Stimulated activated CD4-positive, alpha-beta T cell treated with anti-CD3 and anti-CD28 coated beads, Interleukin-12 subunit alpha, Interleukin-12 subunit beta, amount 100 ng/mL, for 4 hours (primary cell): ENCODE results near the gene KBTBD13.
"Not testable (repeated sequence)": the region's sequence is repeated elsewhere in the genome, so short reads cannot be mapped to it uniquely, and the experiment has no call there.

Source experiments
- DNase-seq: peaks from one replicate; pipeline ENCODE4 v3.0.0-alpha.2; 2020

Gene KBTBD13

DNA sequence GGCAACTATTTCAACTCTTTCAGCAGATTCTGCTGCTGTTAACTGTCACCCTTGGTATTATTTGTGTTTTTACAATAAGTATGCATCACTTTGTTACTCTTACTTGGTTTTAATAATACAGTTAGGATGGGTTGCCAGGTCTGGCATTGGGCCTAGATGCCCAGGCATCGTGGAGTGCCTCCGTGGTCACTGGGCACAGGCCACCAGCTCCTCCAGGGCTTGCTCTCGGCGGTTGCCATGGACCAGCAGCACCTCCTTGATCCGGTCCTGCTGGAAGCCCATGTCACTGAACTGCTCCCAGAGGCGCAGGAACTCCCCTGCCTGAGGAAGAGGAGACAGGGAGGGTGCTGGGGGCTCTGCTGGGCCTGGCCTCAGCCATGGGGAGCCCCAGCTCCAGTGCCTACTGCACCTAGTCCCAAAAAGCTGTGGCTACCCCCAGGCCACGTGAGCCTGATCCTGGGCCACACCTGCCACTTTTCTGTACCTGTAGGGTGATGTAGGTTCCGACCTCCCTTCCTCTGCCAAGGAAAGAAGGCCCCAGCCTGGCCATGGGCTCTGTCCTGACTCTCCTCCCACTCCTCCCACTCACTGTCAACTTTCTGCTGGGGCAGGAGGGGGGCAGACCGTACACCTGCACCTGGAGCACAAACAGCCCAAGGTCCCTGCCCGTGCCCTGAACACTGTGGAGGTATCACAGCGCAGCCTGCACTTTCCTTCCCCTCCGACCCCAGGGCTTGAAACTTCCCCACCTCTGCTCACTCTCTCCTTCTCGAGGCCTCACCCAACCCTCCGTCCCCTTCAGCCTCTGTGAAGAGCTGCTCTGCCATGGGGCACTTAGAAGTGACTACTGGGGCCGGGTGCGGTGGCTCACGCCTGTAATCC is 16.6 kb downstream of the KBTBD13 start:
- no peak for DNase-seq

DNA sequence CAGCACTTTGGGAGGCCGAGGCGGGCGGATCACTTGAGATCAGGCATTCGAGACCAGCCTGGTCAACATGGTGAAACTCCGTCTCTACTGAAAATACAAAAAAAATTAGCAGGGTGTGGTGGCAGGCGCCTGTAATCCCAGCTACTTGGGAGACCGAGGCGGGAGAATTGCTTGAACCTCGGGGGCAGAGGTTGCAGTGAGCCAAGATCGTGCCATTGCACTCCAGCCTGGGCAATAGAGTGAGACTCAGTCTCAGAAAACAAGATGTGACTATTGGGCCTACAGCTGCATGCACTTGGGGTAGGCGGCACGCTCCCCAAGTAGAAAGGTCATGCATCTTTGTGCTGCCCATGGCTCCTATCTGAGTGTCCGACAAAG is 17.2 kb downstream of the KBTBD13 start:
- DNase-seq: not testable (repeated sequence)

DNA sequence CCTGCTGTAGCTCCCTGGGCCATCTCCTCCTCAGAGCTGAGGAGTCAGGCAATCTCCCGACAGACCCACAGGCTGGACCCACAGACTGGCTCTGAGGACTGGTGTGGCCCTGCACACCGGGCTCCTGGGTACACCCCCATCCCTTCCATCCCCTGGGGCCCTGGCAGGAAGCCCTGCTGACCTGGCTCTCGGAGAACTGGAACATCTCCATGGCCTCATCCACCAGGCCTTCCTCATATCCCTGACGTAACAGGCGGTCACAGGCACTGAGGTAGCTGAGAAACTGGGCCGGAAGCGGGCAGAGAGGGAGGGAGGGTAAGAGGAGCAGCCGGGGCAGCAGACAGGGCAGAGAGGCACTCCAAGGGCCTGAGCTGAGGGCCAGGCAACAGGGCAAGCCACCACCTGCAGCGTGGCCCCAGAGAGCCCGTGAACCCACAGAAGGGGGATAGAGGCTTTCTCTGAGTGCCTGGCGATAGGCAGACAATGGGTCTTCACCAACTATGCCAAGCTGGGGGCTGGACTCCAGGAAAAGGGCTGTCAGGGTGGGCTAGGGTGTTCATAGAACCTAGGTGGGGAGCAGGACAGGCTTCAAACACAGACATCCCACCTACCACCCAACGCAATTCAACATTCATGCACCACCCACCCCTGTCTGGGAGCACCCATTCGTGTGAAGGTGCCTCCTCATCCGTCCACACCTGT is 17.9 kb downstream of the KBTBD13 start:
- no peak for DNase-seq

DNA sequence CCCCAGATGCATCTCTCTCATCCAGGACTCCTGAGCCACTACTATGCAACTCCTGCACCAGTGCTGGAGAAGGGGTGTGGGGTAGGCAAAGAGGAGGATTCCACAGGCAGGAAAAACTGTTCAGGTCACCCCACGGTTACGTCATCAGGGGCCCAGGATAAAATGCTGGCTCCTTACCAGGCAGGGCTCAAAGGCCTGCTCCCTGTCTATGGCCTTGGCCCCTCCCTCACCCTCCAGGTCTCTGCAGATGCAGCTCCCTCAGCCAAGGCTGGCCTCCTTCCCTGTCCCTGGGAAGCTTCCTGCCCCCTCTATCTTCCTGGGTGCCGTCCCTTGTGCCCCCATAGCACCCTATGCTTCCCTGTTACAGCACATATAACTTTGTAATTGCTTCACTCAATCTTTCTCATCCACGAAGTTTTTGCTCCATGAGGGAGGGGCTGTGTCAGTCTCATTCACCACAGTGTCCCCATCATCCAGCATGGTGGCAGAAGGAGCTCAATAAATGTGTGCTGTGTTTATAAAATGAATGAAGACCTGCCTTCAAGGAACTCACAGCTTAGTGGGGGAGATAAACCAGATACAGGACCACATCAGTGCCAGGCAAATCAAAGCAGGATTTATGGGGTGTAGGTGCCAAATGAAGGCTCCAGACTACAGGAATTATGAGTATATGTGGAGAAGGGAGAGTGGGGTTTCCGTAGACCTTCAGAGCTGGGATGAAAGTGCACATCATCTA is 18.6 kb downstream of the KBTBD13 start:
- no peak for DNase-seq

DNA sequence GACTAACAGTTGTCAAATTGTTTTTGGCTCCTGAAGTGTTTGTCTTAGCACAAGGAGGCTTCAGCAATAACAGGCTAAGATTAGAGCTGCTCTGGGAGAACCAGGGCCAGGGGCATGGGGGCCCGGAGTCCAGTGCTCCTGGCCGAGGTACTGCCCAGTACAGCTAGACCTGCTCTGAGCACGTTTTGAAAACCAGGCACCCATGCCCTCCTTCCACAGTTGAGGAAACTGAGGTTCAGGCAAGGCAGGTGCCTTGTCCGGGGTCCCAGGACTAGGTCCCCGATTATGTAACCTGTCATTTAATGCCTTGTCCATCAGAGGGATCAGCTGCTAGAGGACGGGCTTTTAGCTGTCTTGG is 19.2 kb downstream of the KBTBD13 start:
- DNase-seq: no peak

DNA sequence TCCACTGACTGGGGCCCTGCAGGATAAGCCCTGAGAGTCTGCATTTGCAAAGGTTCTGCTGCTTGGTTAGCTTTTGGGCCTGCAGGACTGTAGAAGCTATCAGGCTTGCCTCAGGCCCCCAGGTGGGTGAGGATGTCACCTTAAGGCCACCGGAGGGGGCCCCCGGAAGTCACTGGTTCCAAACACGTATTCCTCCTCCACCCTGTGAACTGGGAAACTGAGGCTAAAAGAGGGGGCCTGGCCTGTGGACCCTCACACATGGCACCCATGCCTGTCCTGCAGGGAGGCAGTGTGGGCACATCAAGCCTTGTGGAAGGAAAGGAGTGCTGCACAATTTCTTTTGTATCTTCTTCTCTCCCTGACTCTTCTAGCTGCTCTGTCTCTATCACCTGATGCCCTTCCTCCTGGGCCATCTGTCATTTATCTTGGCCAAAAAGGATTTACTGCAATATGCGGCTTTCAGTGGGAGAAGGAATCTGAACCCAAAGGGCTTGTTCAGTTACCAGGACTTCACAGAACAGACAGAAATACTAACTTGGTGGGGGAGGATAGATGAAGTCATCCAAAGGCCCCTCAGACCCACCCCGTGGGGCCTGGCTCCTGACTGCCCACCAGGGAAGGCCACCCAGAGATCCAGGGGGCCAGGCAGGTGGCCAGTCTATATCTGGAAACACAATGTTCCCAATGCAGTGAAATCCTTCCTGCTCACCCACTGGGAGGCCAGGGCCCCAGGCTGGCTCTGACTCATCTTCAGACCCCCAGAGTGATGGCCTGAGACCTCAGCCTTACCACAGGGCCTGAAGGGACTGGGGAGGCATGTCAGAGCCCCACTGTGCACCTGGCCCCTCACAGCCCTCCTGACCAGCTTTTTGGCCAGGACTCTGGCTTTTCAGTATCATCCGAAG is 20.2 kb downstream of the KBTBD13 start:
- DNase-seq: no peak

DNA sequence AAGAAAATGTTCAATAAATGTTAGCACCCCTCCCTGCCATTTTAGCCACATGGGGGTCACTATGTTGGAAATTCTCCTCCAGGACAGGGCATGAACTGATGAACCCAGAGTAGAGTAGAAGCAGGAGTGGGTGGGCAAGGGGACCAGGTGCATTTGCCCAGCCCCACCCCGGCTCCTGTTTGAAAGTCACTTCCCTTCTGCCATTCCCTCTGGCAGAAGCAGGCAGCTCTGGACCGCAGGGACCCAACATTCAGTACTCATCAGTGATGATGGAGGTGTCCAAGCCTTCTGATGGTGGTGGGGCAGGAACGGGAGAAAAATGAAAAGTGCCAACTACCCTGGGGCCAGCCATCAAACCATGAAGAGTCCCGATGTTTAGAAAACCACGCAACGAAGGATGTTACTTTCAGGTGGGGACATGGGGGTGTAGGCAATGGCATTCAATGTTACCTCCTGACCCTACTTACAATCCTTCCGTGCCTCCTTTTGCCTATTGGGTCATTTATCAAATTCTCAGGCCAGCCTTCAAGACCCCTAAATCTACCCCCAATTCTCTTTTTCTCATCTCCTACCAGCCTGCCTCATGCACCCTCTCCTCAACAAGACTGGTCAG is 21.2 kb downstream of the KBTBD13 start:
- DNase-seq: no peak

DNA sequence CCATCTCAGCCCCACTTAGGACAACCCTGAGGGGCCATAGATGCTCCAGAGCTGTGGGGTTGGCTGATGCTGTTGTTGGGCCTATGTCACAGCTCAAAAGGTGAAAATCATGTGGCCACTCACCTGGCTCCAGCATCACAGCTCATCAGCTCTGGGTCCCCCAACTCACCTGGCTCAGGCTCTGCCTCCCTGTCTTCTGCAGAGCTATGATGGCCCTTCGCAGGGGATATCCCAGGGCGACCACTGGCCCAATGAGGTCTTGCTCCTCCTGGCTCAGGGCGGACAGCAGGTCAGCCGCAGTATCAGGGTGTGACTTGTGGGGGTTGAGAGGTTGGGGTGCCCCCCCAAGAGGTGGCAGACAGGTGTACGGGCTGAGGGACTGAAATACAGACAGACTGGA is 22.8 kb downstream of the KBTBD13 start:
- no peak for DNase-seq

DNA sequence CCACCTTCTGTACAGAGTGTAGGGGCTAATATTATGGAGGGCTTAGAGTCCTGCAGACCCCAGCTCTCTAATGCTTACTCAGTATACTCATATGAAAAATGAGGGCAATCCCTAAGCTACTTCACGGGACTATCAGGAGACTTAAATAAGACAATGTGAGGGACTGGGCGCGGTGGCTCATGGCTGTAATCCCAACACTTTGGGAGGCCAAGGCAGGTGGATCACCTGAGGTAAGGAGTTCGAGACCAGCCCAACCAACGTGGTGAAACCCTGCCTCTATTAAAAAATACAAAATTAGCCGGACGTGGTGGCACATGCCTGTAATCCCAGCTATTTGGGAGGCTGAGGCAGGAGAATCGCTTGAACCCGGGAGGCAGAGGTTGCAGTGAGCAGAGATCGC is 23.3 kb downstream of the KBTBD13 start:
- DNase-seq: not testable (repeated sequence)

DNA sequence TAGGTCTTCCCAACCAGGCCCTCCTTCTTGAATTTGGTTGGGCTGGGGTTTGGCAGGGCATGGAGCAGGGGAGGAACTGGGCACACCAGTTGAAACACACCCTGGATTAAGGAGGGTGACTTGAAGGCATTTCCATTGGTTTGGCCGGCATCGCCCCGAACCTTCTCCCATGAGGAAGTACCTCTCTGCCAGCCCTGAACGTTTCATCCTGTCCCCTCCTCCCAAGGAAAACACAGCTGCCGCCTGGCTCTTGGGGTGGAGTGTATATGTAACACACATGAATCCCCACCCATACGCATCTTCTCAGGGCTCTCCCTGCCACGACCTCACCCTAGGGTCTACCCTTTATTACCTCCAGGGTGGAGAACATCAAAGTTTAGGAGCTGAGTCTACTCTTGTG is 23.9 kb downstream of the KBTBD13 start:
- DNase-seq: no peak

DNA sequence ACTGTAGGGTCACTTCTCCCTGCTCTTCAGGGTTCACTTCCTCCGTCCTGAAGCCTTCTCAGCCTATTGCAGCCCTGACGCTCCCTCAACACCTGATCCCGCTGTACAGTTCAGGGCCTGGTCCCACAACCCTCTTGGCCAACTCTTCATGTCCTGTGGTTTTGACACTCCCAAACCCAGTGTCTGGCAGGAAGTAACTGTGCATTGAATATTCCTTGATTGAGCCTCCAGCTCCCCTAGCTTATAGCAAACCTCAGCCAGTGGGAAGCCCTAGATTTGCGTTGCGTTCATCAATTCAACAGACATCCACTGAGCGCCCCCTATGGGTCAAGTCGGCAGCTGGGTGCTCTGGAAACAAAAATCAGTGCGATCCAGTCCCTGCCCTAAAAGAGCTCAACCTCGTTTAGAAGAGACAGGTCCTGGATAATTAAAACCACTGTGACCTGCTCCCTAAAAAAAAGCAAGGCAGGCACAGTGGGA is 24.9 kb downstream of the KBTBD13 start:
- peak; percentile 41 for DNase-seq

DNA sequence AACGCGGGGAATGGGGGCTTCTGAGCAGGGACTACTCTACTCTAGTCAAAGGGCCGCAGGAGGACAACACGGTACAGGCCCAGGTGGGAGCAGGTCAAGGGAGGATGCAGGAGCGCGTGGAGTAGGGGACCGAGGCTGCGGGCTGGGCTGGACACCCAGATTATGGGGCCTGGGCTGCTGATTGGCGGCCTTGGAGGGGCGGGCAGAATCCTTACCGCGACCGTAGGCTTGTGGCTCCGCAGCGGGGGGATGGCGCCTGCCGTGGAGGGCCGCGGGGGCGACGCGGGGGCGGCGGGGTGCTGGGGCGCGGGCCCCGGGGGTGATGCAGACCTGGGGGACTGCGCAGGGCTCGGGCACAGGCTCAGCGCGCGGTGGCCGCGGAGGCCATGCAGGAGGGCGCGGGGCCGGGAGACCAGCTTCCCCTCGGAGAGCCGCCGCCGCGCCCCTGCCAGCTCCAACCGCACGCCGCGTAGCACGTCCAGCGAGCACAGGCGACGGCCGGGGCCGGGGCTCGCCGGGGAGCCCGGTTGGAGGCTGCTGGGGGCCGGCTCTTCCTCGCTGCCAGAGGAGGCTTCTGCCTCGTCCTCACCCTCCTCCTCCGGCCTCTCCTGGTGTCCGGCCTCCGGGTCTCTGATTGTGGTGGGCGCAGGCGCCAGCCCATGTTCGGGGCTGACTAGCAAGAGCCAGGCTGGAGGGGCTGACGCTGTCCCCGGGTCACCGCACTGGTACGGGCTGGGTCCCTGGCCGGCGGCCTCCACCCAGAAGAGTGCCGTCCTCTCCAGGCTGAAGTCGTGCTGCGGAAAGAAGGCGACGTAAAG is 25.6 kb downstream of the KBTBD13 start:
- no peak for DNase-seq

DNA sequence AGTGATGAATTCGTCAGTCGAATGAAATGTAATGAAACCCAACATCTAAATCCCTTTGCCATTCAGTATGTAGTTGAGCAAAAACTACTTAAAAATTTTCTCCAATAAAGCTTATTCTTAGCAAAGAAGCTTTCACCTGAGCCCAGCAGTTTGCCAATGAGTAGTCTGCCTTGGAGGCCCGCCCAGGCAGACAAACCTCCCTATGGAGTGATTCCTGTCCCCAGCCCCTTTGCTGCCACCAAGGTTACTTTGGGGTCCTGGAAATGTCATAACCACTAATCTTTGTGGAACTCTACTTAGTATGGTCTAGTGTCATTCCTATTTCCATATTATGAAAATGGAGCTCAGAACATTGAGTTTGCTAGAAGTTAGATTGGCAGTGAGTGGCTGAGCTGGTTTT is 26.4 kb downstream of the KBTBD13 start:
- DNase-seq: no peak

DNA sequence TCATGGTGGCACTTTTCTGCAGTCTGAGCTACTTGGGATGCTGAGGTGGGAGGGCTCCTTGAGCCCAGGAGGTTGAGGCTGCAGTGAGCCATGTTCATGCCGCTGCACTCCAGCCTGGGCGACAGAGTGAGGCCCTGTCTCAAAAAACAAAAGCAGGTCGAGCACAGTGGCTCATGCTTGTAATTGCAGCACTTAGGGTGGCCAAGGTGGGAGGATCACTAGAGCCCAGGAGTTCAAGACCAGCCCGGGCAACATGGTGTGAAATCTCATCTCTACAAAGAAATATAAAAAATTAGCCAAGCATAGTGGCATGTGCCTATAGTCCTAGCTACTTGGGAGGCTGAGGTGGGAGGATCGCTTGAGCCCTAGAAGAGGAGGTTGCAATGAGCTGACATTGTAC is 28.5 kb downstream of the KBTBD13 start:
- DNase-seq: no peak

DNA sequence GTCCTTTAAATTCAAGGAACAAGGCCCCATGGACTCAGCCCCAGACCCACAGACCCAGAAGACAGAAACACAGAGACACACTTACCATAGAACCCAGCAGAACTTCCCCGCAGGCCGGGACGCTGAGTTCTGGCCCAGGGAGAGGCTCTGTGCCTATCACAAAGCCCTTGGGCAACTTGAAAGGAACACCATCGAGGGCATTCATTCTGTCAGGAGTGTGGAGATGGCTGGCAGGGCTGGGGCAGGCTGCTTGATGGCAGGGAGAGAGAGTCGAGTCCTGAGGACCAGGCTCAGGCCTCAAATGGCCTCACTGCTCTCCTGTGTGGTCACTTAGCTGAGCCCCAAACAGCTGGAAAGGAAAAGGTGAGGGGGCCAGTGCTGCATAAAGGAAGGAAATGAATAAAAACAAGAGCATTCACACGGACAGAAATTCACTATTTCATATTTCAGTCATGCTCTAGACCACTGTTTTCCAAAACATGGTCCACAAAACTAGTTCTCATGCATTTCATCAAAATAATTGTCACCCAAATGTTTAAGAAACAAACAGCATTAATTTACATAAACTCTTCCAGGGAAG is 29.6 kb downstream of the KBTBD13 start:
- no peak for DNase-seq

DNA sequence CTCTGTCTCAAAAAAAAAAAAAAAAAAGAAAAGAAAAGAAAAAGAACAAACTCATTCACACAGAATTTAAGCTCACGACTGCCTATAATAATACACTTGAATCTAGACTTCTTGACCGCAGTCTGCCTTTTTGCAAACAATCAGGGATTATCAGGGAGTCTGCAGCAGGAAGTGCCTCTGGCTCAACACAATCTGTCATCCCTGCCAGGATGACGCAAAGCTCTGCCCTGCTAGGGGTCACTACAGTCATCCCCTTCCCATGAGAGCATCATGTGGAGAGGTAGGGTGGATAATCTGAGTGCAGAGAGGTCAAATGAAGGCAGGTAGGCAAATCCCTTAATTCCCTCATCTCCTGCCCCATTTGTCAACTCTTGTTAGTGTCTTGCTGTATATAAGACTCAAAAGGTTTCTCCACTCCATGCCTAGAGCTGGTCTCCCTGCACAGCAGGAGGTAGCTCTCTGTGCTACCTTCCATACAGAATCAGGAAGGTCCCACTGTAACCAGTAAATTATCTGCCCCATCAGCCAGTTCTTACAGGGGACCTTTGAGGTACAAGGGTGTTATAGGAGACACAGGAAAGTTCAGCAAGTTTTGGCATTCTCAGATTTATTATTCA is 34.2 kb downstream of the KBTBD13 start:
- no peak for DNase-seq

DNA sequence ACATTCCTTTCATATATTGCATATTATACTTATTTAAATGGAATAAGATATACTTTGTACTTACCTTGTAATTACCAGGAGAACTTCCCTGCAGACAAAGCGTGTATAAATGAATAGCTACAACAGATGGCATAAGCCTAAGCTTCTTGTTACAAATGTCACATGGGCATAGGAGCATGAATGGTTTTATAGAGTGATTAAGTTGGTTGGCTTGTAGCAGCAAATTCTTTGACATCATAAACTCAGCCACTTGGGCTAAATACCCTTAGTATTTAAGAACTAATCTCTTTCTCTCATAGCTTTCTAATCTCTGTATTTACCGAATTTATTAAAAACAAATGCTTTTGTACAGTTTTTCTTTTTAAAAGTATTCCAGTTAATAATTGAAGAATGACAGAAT is 38.5 kb downstream of the KBTBD13 start, which contains the start of gene UBAP1L:
TSS of gene UBAP1L (minus strand) at position 115 of the 400 bp plus-strand sequence. CDS start 8,985 bp downstream, outside the sequence.
- no peak for DNase-seq

DNA sequence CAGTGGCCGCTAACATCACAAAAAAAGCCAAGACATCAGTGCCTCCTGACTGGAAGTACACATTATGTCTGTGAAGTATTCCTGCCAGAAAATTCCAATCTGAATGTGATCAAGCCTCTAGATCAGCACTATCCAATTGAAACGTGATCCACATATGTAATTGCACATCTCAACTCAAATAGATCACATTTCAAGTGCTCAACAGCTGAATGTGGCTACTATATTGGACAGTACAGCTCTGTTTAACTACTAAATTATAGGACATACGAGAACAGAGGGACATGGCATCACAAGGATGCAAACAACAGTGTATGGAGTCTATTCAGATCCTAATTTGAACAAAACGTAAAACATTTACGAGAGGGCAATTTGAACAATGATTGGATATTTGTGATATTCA is 39.0 kb downstream of the KBTBD13 start:
- DNase-seq: no peak
